Measurements from ENCODE around the gene RAB38.

Gene RAB38

GRCh38 chr11:88169471-88169870 is 5.8 kb downstream of the RAB38 start:
- Mint-ChIP-seq H3K27ac (no peak overlapping the region), H3K4me3 (no peak overlapping the region), H3K4me1 (peaks cover 24% of the 10 kb centered on the region), H3K36me3 (ENCODE audit: low read depth) (no peaks in the 10 kb centered on the region), H3K9me3 (no peaks in the 10 kb centered on the region), H3K27me3 (ENCODE audit: low read depth) (no peaks in the 10 kb centered on the region)
- TF ChIP-seq CTCF (IDR thresholded peaks at IDR 0.05; ENCODE audit: unreplicated experiment in 3 of 3), result no peak

- Mint-ChIP-seq H3K4me1 (peaks cover 8% of the 10 kb centered on the region), H3K9me3 (peaks cover 1% of the 10 kb centered on the region), H3K4me3 (no peak overlapping the region), H3K36me3 (ENCODE audit: low read depth) (no peaks in the 10 kb centered on the region), H3K27ac (no peak overlapping the region), H3K27me3 (ENCODE audit: low read depth) (no peaks in the 10 kb centered on the region)
- no peak for TF ChIP-seq CTCF (IDR thresholded peaks at IDR 0.05; ENCODE audit: unreplicated experiment in 3 of 3)
Measured at GRCh38 chr11:88167853-88168252, 7.4 kb downstream of the RAB38 start.

GRCh38 chr11:88164806-88165585 is 10.2 kb downstream of the RAB38 start:
- peaks cover 4% of the 10 kb centered on the region for H3K4me1 Mint-ChIP-seq
- no peaks in the 10 kb centered on the region for H3K27me3 Mint-ChIP-seq (ENCODE audit: low read depth)
- peaks cover 8% of the 10 kb centered on the region for H3K36me3 Mint-ChIP-seq (ENCODE audit: low read depth)
- H3K4me3 Mint-ChIP-seq, result no peak overlapping the region
- H3K27ac Mint-ChIP-seq, result no peak overlapping the region
- no peak for TF ChIP-seq CTCF (IDR thresholded peaks at IDR 0.05; ENCODE audit: unreplicated experiment in 3 of 3)
- H3K9me3 Mint-ChIP-seq, result peaks cover 11% of the 10 kb centered on the region

GRCh38 chr11:88164320-88164719 is 10.9 kb downstream of the RAB38 start:
- Mint-ChIP-seq H3K36me3 (ENCODE audit: low read depth) (peaks cover 15% of the 10 kb centered on the region), H3K4me3 (no peak overlapping the region), H3K4me1 (peaks cover 4% of the 10 kb centered on the region), H3K9me3 (peaks cover 18% of the 10 kb centered on the region), H3K27ac (no peak overlapping the region), H3K27me3 (ENCODE audit: low read depth) (no peaks in the 10 kb centered on the region)
- no peak for TF ChIP-seq CTCF (IDR thresholded peaks at IDR 0.05; ENCODE audit: unreplicated experiment in 3 of 3)

GRCh38 chr11:88158081-88158480 is 17.2 kb downstream of the RAB38 start:
- Mint-ChIP-seq H3K4me3 (no peak overlapping the region), H3K27me3 (ENCODE audit: low read depth) (no peaks in the 10 kb centered on the region)

More at GRCh38 chr11:88158081-88158480, 17.2 kb downstream of the RAB38 start:
- Mint-ChIP-seq H3K4me1 (no peaks in the 10 kb centered on the region), H3K36me3 (ENCODE audit: low read depth) (peaks cover 34% of the 10 kb centered on the region), H3K9me3 (peaks cover 54% of the 10 kb centered on the region), H3K27ac (no peak overlapping the region)
- TF ChIP-seq CTCF (IDR thresholded peaks at IDR 0.05; ENCODE audit: unreplicated experiment in 3 of 3), result no peak
